Superior temporal gyrus (tissue), 1 donor: Measurements from ENCODE around the gene GPR3.
"Not testable (repeated sequence)": the region's sequence is repeated elsewhere in the genome, so short reads cannot be mapped to it uniquely, and the experiment has no call there.

Experiments
- DNase-seq: peaks from one replicate; pipeline ENCODE4 v3.0.0-alpha.2; 2016; ENCODE audit errors: extremely low spot score

Gene GPR3

DNA sequence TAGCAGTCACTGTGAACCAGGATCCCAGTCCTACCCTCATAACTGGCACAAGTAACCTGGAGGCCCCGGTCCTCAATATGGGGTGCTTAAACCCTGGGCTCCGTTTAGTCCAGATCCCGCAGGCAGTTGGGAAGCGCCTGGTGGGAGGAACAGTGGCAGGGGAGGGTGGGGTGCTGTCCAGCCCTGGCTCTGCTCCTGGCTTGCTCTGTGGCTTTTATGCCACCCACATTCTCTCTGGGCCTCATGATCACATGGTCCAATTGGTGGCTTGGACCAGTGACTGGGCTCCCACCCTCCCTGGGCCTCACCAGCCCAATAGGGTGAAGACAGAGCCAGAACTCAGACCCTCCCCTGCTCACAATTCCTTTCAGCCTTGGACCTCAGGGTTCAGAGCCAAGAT is 12.2 kb upstream of the GPR3 start:
- no peak for DNase-seq

DNA sequence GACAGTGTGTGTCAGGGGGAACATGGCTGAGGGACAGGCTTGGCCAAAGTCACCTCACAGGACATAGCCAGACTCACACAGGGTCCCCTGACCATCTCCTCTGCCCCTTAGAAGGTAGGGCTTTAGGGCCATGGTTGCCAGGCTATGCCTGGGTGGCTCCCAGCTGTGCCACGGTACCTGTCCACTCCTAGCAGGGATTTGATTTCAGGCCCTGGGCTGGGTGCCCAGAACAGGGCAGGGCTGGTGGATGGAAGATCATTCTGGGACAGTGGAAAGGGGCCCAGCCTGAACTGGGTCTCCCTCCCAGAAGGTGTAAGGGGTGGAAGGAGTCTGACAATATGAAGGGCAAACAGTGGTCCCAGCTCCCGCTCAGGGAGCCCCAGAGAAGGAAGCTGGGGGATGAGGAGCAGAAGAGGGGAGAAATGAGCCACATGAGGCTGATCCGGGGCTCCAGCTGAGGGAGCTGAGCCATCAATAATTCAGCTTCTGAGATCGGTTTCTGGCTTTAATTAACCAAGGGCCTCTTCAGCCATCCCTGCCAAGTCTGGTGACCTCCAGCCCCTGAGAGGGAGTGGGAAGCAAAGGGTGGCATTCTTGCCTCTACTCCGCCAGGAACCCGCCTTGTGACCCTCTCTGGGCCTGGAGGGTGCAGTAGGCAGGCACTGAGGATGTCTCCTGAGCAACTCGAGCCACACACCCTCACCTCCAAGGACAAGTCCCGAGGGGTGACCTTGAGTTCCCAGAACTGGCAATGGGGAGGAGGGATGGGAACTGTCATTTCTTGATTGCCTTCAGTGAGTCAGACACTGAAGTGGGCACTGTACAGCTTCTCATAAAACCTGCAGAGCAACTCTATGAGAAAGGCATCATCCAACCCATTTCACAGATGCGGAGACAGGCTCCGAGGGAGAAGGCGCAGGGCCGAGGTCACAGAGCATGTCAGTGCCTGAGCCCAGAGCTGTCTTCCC is 11.4 kb upstream of the GPR3 start:
- DNase-seq, result no peak

- DNase-seq, result no peak
Measured at GRCh38 chr1:27381969-27382762, 10.3 kb upstream of the GPR3 start.

DNA sequence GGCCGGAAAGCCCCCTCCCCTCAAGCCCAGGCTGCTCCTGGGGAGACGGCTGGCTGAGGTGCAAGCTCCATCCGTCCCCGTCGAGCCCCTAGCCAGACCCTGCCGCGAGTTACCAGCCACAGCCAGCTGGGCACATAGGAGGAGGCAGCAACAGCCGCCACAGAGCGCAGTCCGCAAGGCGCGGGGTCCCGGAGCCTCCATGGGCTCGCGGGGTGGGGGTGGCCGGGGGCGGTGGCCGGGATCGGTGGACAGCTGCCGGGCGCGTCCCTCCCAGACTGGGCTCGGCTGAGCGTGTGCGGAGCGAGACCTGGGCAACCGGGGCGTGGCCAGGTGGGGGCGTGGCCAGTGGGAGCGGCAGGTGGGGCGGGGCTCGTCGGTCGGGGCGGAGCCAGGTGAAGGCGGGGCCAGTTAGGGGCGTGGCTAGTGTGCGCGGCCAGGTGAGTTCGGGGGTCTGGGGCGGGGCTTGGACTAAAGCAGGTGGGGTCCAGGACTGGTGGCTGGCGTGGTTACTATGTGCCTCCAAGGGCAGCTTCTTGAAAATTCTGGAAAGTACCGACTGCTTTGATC is 9.3 kb upstream of the GPR3 start, which contains the start of gene CD164L2:
TSS of gene CD164L2 (minus strand) at position 295 of the 567 bp plus-strand sequence. CDS start at position 201, 94 bp downstream.
- DNase-seq, result no peak

- no peak for DNase-seq
Measured at GRCh38 chr1:27383661-27384060, 8.8 kb upstream of the GPR3 start.

GRCh38 chr1:27384797-27385196 is 7.6 kb upstream of the GPR3 start:
- not testable (repeated sequence) for DNase-seq

- peak; percentile 71 for DNase-seq
Measured at GRCh38 chr1:27388337-27389005, 4.0 kb upstream of the GPR3 start.

DNA sequence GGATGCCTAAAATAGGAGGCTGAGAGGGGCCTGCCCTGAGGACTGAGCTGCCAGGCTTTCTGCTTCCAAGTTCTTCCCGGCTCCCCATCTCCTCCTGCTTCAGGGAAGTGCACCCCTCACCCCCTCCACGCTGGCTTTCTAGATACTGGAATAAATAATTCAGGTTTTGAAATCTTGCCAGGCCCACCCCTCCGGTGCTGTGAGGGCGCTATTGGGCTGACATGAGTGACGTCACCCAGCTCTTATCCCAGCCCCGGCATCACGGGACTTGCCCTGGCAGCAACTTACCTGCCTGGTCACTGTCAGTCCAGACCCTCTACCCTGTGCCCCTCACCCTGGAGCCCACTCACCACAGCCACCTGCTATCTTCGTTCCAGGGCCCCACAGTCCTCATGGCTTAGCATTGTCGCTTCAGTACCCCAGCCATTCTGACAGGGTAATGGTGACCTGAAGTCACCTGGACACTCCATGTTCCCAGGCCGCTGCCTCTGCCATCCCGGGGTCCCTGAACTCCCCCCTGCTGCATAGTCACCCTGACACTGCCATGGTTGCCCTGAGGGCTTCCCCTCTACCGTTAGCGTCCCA is 819 bp upstream of the GPR3 start:
- DNase-seq, result peak; percentile 59

DNA sequence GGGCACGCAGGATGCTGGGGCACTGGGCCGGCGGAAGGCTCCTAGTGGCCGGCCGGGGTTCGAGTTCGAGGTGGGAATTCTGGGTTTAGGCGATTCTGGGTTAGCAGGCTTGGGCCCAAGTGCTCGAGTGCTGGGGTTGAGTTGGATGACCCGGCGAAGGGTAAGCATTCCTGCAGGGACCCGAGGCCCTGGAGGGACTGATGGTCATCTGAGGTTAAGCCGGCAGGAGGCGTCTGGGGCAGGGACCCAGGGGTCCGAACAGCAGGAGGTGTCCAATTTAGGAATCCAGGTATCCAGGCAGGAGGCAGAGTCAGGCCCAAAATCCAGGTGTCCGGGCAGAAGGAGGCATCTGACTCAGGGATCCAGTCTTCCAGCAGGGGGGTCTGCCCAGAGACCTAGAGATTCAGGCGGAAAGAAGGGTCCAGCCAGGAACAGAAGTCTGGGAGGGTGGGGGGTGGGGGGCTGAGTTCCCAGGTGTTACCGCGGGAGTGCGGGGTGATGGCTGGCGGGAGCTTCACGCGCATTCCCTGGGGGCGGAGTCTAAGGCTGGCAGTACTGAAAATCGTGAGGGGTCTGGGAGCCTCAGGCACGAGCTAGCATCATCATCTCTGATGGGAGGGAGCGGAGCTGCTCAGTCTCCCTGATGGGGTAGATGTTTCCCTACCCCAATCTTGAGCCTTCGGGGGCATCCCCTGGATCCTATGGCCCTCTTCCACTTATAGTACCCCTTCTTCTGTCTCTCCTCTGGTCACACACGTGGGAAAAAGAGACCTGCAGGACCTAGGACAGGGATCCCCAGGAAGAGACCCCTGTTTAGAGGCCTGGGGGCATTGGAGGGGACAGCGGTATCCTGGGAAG is 585 bp downstream of the GPR3 start:
- no peak for DNase-seq

GRCh38 chr1:27393641-27394281 is 1.3 kb downstream of the GPR3 start:
- DNase-seq, result no peak

- no peak for DNase-seq
Measured at GRCh38 chr1:27394282-27394658, 1.8 kb downstream of the GPR3 start.

DNA sequence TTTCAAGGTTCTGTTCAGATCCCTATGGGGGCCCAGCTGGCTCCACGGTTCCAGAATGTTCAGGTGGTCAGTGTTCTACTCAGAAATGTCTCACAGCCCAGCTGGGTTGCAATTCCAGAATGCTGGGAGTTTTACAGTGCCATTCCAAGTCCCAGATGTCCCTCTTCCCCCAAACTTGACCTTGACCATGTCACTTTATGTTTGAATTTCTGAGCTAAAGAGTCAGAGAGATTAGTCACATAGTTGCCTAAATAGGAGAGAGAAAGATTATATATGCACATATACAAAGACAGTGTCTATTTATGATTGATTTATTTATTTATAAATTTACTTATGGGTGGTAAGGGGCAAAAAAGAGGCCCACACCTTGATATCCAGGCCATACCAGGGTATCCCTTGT is 2.5 kb downstream of the GPR3 start:
- DNase-seq, result no peak

GRCh38 chr1:27395441-27396195 is 3.2 kb downstream of the GPR3 start:
- DNase-seq, result peak; percentile 83

GRCh38 chr1:27397110-27397509 is 4.7 kb downstream of the GPR3 start:
- DNase-seq, result no peak

DNA sequence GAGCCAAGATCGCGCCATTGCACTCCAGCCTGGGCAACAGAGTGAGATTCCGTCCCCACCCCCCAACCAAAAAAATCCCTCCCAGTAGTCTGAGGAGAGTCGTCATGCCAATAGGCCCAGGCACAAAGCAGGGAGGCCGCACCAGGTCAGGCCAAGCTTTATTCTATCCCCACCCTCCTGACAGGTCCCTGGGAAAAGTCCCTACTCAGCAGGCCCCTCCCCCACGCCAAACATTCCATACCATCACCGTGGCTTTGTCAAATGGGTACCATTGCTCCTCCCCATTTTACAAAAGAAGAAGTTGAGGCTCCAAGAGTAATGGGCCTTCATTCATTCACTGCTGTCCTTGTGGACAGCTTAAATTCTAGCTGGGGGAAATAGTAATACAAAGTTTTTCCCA is 5.3 kb downstream of the GPR3 start:
- no peak for DNase-seq

DNA sequence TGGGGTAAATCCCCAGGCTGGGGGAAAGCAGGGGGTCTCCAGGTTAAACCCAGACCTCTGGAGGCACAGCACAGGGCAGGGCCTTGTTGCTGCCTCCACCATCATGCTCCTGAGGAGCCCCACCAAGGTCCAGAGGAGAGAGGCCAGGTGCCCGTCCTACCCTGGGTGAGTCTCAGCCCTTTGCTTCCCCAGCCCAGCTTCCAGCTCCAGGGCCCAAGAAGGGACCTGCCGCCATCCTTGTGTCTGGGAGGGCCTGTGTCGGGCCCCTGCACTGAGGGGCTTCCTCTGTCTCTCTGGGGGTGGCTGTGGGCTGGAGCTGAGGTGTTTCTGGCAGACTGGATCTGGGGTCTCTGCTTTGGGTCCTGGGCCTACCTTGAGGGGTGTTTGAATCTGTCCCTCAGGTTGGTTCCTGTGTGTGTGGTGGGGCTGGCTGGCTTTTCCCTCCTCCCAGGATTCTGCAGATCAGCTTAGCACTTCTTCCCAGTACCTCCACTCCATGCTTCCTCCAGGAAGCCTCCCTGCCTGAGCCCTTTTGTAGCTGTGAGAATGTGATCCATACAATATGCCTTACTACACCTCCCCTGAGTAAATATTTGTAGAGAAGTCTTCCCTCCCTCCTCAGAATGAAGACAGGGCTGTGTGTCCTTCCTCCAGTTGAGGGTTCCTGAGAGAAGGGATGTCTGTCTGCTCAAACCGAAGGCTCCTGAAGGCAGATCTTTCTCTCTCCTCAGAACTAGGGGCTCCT is 6.2 kb downstream of the GPR3 start:
- no peak for DNase-seq

- no peak for DNase-seq
Measured at GRCh38 chr1:27399251-27400025, 7.0 kb downstream of the GPR3 start.
